Fibroblast of pulmonary artery (primary cell): ENCODE results near the gene OR2F2.

Experiments
- DNase-seq: peaks from one replicate; pipeline ENCODE4 v3.0.0-alpha.2; 2010; ENCODE audit warnings: low read depth
- H3K4me3 ChIP-seq: replicated peaks from 2 replicates; pipeline ENCODE4 v1.5.1; 2011; ENCODE audit warnings: low read depth, mild to moderate bottlenecking, control low read depth, low read length, moderate library complexity
- TF ChIP-seq, protein P1 (sequence below): IDR thresholded peaks from 2 replicates; pipeline ENCODE4 v1.5.1; 2011; ENCODE audit warnings: mild to moderate bottlenecking, control low read depth, low read length, inconsistent platforms; ENCODE audit errors: missing control alignments

OR2F2 gene

DNA sequence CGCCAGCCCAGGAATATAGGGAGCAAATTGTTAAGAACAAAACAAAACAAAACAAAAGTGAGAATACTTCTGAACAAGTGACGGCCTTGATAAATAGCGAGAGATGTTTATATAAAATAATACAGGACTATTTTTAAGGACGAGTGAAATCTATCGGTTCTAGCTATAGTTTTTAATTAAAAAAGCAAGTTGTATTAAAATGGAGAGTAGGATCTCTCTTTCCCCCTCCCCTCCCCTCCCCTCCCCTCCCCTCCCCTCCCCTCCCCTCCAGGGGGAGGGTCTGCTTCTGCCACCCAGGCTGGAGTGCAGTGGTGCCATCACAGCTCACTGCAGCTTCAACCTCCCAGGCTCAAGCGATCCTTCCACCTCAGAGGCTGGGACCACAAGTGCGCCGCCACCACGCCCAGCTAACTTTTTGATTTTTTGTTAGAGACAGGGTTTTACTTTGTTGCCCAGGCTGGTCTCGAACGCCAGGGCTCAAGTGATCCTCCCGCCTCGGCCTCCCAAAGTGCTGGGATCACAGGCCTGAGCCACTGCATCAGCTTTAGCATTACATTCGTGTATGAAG lies 32.6 kb upstream of the OR2F2 start:
- no peak for DNase-seq
- peak overlapping the region; percentile 81 for H3K4me3 ChIP-seq
- TF ChIP-seq, protein P1, sequence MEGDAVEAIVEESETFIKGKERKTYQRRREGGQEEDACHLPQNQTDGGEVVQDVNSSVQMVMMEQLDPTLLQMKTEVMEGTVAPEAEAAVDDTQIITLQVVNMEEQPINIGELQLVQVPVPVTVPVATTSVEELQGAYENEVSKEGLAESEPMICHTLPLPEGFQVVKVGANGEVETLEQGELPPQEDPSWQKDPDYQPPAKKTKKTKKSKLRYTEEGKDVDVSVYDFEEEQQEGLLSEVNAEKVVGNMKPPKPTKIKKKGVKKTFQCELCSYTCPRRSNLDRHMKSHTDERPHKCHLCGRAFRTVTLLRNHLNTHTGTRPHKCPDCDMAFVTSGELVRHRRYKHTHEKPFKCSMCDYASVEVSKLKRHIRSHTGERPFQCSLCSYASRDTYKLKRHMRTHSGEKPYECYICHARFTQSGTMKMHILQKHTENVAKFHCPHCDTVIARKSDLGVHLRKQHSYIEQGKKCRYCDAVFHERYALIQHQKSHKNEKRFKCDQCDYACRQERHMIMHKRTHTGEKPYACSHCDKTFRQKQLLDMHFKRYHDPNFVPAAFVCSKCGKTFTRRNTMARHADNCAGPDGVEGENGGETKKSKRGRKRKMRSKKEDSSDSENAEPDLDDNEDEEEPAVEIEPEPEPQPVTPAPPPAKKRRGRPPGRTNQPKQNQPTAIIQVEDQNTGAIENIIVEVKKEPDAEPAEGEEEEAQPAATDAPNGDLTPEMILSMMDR = no peak

DNA sequence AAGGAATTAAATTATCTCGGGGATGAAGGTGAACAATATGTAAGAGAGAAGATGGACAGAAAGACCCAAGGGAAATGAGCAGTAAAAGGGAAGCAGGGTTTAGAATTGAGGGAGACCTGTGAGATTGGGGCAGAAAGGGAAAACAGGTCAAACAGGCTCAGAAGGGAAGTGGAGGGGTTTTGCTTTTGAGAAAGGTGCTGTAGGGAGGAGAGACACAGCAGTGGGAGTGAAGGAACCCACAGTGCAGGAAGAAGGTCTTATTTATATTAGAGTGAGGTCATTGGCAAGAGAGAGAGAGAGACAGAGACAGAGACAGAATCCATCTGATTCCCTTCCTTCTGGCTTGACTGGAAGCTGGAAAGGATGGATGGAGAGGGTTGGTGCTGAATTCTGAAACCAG lies 29.5 kb upstream of the OR2F2 start:
- TF ChIP-seq, protein P1 = no peak
- DNase-seq = no peak
- no peak overlapping the region for H3K4me3 ChIP-seq

DNA sequence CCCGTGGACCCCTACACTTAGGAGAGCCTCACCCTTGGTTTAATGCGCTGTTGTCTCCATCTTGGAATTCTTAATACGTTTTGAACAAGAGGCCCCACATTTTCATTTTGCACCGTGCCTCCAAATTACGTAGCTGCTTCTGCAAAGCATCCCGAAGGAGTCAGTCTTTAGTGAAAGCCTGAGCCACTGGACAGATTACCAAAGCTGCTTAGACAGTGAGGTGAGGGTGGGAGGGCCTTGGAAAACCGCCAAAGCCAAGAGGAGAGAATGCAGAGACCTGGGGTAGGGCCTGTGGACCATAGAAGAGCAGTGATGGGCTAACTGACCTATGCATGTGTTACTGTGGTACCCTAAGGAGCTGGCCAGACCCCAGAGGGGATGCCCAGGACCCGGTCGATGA lies 28.9 kb upstream of the OR2F2 start:
- TF ChIP-seq, protein P1 = no peak
- no peak overlapping the region for H3K4me3 ChIP-seq
- DNase-seq = no peak

DNA sequence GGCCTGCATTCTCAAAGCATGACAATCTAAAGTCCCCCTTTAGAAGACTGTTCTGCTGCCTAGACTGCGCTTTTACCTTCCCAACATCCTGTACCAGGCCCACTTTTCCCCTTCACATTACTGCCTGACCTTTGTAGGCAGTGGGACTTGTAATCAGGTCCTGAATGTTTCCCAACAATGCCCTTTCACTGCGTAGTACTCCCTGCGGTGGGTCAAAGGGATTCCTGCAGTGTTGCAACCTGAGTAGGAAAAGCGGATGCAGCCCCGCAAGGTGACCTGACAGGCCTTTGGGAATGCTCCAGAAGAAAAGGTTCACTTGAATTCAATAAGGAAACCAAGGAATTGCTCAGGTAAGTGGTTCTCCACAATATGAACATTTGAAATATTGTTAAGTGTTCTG lies 28.1 kb upstream of the OR2F2 start:
- TF ChIP-seq, protein P1 = no peak
- no peak overlapping the region for H3K4me3 ChIP-seq

DNA sequence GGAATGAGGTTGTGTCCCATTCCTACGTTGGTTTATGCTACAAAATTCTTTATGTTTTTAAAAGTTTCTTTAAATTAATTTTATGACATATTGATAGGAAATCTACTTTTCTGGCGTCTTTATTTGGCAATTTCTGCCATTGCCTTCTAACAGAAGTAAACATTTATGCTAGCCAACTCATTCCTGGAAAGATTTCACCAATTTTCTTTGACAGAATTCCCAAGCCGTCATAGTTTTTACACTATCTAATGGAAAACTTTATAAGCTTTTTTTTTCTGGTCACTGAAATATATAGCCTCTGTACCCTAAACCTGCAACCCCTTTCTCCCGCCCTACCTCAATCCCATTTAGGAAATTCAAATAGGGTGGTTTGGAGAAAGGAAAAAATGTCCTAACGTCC lies 26.9 kb upstream of the OR2F2 start:
- no peak for DNase-seq
- TF ChIP-seq, protein P1 = no peak
- H3K4me3 ChIP-seq = no peak overlapping the region

More for the DNA sequence above, 28.1 kb upstream of the OR2F2 start:
- DNase-seq = no peak

DNA sequence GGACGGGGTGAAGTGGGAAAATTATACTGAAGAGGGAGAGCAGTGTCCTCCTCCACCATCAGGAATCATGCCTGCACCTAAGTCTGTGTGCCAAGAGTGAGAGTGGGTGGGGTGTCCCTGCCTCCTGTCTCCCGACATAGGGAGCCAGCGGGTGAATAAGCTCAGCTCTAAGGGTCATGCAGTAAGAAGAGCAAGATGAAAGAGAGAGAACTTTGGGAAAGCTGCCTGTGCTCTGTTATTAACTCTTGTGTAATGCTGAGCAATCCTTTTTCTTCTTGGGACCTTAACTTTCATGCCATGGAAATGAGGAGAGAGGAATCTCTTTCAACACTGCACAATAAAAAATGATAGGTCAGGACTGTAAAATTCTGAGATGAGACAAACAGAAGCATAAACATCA lies 25.2 kb upstream of the OR2F2 start:
- no peak overlapping the region for H3K4me3 ChIP-seq
- TF ChIP-seq, protein P1 = no peak
- no peak for DNase-seq
